ENCODE measurements around the gene SPSB4.

SPSB4 gene

DNA sequence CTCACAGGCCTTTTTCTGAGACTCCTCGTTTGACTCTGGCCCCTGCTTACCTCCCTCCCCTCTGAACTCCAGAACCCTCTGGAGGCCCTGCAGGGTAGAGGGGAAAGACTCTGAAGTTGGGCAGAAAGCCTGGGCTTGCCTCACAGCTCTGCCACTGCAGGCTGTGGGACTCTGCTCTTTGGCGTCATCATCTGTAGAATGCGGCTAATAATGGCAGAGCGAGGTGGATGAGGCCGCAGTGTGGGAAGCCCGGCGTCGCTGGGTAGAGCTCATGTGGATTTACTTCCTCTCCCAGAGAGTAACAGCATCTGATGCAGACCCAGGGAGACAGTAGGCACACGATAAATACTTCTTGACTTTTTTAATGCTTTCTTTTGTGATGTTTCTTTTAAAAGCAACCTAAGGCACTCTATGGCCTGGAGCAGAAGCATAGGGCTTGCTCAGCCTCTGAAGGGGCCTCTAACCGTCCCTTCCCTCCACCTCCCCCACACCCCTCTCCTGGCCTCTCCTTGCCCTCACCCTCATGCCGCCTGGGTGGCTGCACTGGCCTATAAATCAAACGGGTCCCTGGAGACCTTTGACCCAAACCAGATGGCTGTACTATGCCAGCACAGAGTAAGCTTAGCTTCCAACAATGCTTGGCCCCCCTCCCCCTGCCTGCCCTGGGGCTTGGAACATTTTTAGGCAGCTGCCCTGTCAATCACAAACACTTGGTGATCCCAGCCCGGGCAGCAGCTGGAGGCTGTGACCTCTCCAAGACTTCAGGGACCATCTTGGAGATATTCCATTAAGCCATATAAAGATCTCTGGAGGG is 32.9 kb downstream of the SPSB4 start:
- TF ChIP-seq, protein P1, sequence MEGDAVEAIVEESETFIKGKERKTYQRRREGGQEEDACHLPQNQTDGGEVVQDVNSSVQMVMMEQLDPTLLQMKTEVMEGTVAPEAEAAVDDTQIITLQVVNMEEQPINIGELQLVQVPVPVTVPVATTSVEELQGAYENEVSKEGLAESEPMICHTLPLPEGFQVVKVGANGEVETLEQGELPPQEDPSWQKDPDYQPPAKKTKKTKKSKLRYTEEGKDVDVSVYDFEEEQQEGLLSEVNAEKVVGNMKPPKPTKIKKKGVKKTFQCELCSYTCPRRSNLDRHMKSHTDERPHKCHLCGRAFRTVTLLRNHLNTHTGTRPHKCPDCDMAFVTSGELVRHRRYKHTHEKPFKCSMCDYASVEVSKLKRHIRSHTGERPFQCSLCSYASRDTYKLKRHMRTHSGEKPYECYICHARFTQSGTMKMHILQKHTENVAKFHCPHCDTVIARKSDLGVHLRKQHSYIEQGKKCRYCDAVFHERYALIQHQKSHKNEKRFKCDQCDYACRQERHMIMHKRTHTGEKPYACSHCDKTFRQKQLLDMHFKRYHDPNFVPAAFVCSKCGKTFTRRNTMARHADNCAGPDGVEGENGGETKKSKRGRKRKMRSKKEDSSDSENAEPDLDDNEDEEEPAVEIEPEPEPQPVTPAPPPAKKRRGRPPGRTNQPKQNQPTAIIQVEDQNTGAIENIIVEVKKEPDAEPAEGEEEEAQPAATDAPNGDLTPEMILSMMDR (IDR thresholded peaks at IDR 0.05) = no peak
- Histone ChIP-seq H3K4me1 (ENCODE audit: control insufficient read depth in 1 of 2, insufficient read depth in 1 of 2, low read depth in 1 of 2, low read length in 1 of 2) (peaks cover 0 to 10% of the 10 kb centered on the region in 2 experiments), H3K36me3 (no peaks in the 10 kb centered on the region), H3K27me3 (no peaks in the 10 kb centered on the region), H3K4me3 (ENCODE audit: low read depth in 1 of 2, low read length in 1 of 2) (no peak overlapping the region), H3K27ac (no peak overlapping the region), H3K9me3 (no peaks in the 10 kb centered on the region)

DNA sequence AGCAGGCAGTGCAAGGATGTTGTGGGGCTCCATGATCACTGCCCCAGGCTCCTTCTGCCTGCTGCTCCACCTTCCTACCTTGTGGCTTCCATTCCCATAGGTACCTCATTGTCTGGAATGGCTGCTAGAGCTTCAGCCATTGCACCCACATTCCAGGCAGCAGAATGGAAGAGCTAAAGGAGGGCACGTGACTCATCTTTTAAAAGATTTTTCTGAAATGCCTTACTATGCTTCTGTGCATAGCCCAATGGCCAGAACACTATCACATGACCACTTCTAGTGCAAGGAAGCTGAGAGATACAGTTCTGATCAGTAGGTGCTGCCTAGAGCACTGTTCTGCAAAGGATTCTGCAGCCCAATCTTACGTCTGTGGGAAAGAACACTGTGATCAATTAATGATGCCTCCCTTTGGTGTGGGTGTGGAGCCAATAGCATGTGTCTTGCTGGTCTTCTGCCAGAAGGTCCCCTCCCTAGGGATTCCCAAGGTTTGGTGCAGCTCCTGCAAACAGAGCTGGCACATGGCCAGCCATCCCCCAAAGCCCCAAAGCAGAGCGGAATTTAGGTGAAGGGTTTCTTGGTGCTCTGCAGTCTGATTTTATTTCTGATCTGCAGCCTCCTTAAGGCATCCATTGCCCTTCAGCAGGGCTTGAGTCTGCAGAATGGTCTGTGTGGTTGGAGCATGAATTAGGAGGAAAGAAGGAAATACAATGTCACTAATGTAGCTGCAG is 34.4 kb downstream of the SPSB4 start:
- Histone ChIP-seq H3K4me1 (ENCODE audit: control insufficient read depth in 1 of 2, insufficient read depth in 1 of 2, low read depth in 1 of 2, low read length in 1 of 2) (peaks cover 0 to 17% of the 10 kb centered on the region in 2 experiments), H3K27ac (no peak overlapping the region), H3K9me3 (no peaks in the 10 kb centered on the region), H3K4me3 (ENCODE audit: low read depth in 1 of 2, low read length in 1 of 2) (no peak overlapping the region), H3K27me3 (no peaks in the 10 kb centered on the region), H3K36me3 (no peaks in the 10 kb centered on the region)
- TF ChIP-seq, protein P1 (IDR thresholded peaks at IDR 0.05) = no peak

DNA sequence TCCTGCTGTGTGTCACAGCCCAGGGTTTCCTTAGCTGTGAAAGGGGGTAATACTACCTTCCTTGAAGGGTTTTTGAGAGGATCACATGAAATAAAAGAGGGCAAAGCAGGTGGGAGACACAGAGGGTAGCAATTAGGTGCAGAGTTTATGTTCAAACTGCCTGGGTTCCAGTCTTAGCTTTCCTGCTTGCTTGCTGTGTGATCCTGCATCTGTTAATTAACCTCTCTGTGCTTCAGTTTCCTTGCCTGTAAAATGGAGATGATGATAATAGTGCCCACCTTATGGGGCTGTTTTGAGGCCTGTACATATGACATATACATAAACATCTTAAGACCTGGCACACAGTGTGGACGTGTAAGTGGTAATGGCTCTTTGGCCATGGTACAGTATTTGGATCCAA is 35.0 kb downstream of the SPSB4 start:
- TF ChIP-seq, protein P1 (IDR thresholded peaks at IDR 0.05) = no peak
- Histone ChIP-seq H3K36me3 (no peaks in the 10 kb centered on the region), H3K9me3 (no peaks in the 10 kb centered on the region), H3K27ac (no peak overlapping the region), H3K27me3 (no peaks in the 10 kb centered on the region), H3K4me3 (ENCODE audit: low read depth in 1 of 2, low read length in 1 of 2) (no peak overlapping the region), H3K4me1 (ENCODE audit: control insufficient read depth in 1 of 2, insufficient read depth in 1 of 2, low read depth in 1 of 2, low read length in 1 of 2) (peaks cover 0 to 12% of the 10 kb centered on the region in 2 experiments)

DNA sequence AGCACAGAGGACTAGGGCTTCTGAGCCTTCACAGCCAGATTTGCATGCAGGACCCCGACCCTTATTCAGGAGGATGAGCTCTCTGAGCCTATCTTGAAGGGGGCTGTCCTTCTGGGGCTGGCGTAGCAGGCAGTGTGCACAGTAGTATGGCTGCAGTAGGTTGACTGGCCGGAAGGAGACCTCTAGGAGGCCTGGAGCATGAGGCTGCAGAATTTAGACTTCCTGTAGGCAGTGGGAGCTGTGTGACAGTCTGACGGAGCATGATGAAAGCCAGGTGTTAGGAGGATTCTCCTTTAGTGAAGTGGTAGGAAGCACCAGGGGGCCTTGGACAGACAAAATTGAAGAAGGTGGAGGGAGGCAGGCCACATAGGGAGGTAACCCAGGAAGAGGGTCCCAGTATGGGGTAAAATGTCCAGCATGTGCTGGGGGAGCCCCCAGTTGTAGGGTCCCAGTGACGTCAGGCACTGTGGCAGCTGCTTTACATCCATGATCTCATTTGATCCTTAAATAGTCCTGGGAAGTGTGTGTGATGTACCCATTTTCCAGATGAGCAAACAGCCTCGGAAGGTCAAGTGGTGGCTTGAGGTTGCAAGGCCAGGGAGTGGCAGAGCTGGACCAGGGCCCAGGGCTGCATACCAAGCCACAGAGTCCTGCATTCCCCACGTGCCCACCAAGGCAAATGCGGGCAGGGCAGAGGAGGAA is 36.1 kb downstream of the SPSB4 start:
- no peaks in the 10 kb centered on the region for H3K9me3 ChIP-seq
- H3K27ac ChIP-seq = no peak overlapping the region
- H3K36me3 ChIP-seq = no peaks in the 10 kb centered on the region
- H3K4me3 ChIP-seq (ENCODE audit: low read depth in 1 of 2, low read length in 1 of 2) = no peak overlapping the region
- peaks cover 0 to 12% of the 10 kb centered on the region in 2 experiments for H3K4me1 ChIP-seq (ENCODE audit: control insufficient read depth in 1 of 2, insufficient read depth in 1 of 2, low read depth in 1 of 2, low read length in 1 of 2)
- H3K27me3 ChIP-seq = no peaks in the 10 kb centered on the region
- TF ChIP-seq, protein P1 (IDR thresholded peaks at IDR 0.05) = no peak

DNA sequence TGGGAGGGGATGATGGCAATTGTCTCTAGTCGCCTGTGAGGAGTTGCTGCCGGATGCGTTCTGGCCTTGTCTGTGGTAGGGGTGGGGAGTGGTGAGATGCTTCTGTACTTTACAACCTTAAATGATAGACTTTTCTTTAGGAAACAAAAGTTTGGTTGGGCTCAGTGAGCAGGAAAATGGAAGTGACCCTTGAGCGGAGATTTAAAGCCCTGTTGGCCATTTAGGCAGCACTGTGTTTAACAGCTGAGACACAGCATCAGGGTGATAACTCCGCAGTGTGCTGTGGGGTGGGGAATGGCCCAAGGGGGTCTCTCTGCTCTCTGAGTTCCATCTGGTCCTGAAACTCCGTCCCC is 36.6 kb downstream of the SPSB4 start:
- Histone ChIP-seq H3K9me3 (no peaks in the 10 kb centered on the region), H3K36me3 (no peaks in the 10 kb centered on the region), H3K4me1 (ENCODE audit: control insufficient read depth in 1 of 2, insufficient read depth in 1 of 2, low read depth in 1 of 2, low read length in 1 of 2) (peaks cover 0 to 12% of the 10 kb centered on the region in 2 experiments), H3K27ac (no peak overlapping the region), H3K27me3 (no peaks in the 10 kb centered on the region), H3K4me3 (ENCODE audit: low read depth in 1 of 2, low read length in 1 of 2) (no peak overlapping the region)
- TF ChIP-seq, protein P1 (IDR thresholded peaks at IDR 0.05) = no peak

All from neutrophil (primary cell).